HG03469 (cell line): Measurements from ENCODE around the gene PTCRA.
"Not testable (repeated sequence)": the region's sequence is repeated elsewhere in the genome, so short reads cannot be mapped to it uniquely, and the experiment has no call there.

Experiments used
- ATAC-seq: cut with Tn5 transposase; IDR thresholded peaks from one replicate; pipeline ENCODE4 v1.9.1; 2021; ENCODE audit warnings: mild to moderate bottlenecking, moderate library complexity, moderate number of reproducible peaks; ENCODE audit not compliant: unreplicated experiment

The PTCRA gene

GRCh38 chr6:42902429-42903263 is 13.2 kb upstream of the PTCRA start:
- not testable (repeated sequence) for ATAC-seq

GRCh38 chr6:42904467-42904866 is 11.4 kb upstream of the PTCRA start:
- ATAC-seq = no peak

- no peak for ATAC-seq
These were observed 8.5 kb upstream of the PTCRA start for GRCh38 chr6:42907336-42907735.

GRCh38 chr6:42909835-42910234 is 6.0 kb upstream of the PTCRA start:
- ATAC-seq = no peak

GRCh38 chr6:42911171-42912021 is 4.5 kb upstream of the PTCRA start:
- ATAC-seq = no peak

- ATAC-seq = no peak
These were observed 1.3 kb upstream of the PTCRA start for GRCh38 chr6:42914546-42914945.

GRCh38 chr6:42916288-42916687 is 435 bp downstream of the PTCRA start:
- ATAC-seq = no peak

- ATAC-seq = no peak
These were observed 5.9 kb downstream of the PTCRA start for GRCh38 chr6:42921801-42922200.

- no peak for ATAC-seq
These were observed 7.8 kb downstream of the PTCRA start for GRCh38 chr6:42923666-42924065.

GRCh38 chr6:42925248-42925857 is 9.5 kb downstream of the PTCRA start:
- no peak for ATAC-seq

GRCh38 chr6:42928986-42929820 is 13.3 kb downstream of the PTCRA start, which contains the start of gene CNPY3:
Gene CNPY3, plus strand, starts transcription at chr6:42929480. Its CDS starts 91 bp downstream, at chr6:42929571.
- peak; percentile 52 for ATAC-seq

GRCh38 chr6:42929821-42930360 is 14.0 kb downstream of the PTCRA start:
- peak; percentile 41 for ATAC-seq

GRCh38 chr6:42932412-42932811 is 16.6 kb downstream of the PTCRA start:
- ATAC-seq = no peak

- no peak for ATAC-seq
These were observed 17.4 kb downstream of the PTCRA start for GRCh38 chr6:42933205-42933604.

- ATAC-seq = no peak
These were observed 19.5 kb downstream of the PTCRA start for GRCh38 chr6:42935322-42935721.

- no peak for ATAC-seq
These were observed 20.5 kb downstream of the PTCRA start for GRCh38 chr6:42936398-42936797.

- ATAC-seq = no peak
These were observed 21.9 kb downstream of the PTCRA start for GRCh38 chr6:42937548-42938427.

GRCh38 chr6:42938428-42938796 is 22.6 kb downstream of the PTCRA start:
- no peak for ATAC-seq
